HG03460 (cell line): ENCODE results near the gene PLB1.
A peak's percentile ranks its signal among the peaks of the same experiment; 100 is the strongest.

ENCODE experiments used
- ATAC-seq: cut with Tn5 transposase; IDR thresholded peaks from one replicate; pipeline ENCODE4 v1.9.1; 2021; ENCODE audit not compliant: unreplicated experiment

The PLB1 gene

DNA sequence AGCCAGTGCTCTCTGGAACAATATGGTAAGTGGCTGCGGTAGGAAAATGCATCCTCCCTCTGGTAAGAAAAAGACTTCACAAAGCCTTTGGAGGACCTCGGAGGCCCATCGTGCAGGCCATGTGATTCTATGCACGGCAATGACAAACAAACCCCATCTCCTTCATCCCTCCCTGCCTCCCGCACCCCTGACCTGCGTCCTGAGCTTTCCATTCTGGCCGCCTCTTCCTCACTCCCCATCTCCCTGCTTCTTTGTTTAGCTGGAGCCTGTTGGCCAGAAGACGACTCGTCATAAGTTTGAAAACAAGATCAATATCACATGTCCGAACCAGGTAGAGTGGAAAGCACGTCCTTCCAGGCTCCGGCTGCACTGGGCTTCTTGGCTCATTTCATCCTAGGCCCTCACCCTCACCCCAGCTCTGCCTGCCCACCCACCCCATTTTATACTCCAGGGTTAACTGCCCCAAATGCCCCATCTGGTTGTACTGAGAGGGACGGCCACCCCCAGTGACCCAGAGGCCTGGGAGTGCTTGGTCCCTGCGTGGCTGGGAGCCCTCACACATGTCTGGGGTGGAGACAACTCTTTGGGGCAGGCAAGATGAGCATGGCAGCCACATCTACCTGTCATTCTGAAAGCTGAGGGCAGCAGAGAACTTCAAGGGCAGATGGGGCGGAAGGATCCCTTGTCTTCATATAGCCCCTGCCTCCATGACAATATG is 94.0 kb downstream of the PLB1 start:
- ATAC-seq: no peak

- no peak for ATAC-seq
These were observed 94.8 kb downstream of the PLB1 start for GRCh38 chr2:28590496-28591301.

DNA sequence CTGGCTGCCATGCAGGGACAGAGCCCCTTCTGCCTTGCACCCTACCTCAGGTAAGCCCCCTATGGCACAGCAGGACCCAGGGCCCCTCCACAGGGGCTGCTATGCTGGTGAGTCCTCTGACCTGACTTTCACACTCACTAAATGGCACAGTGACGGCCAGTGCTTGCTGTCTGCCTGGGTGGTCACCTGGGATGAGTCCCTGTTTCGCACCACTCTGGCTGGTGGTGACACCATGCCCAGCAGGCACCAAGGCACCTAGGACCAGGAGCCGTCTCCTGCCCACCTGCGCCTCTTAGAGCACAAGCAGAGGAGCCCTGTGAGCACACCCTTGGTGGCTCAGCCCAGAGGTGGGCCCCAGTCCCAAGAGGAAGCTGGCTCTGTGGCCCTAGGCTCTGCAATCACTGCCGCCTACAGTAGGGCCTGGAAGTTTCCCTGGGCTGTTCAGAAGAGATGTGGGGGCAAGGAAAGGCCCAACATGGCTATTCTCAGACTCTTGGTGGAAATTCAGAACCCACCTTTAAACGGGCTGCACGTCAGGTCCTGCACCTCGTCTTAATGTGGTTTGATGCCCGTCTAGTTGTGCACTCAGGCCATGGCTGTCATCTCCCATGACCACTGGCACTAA is 96.0 kb downstream of the PLB1 start:
- ATAC-seq: no peak

DNA sequence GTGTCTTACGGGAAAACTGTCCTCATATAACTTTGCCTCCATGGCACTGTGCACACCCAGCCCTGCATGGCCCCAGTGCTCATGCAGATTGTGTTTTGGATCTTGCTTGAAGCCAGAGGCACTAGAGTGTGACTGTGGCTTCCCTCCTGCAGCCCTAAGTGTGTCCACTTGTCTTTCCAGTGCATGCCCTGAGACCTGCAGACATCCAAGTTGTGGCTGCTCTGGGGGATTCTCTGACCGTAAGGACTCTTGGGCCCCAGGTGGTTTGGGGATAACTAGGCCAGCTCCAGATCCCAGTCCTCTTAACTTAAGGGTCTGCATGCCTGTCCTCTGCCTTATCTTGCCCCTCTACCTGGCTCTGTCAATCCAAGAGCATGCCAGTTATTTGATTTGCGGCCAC is 96.6 kb downstream of the PLB1 start:
- ATAC-seq: no peak

DNA sequence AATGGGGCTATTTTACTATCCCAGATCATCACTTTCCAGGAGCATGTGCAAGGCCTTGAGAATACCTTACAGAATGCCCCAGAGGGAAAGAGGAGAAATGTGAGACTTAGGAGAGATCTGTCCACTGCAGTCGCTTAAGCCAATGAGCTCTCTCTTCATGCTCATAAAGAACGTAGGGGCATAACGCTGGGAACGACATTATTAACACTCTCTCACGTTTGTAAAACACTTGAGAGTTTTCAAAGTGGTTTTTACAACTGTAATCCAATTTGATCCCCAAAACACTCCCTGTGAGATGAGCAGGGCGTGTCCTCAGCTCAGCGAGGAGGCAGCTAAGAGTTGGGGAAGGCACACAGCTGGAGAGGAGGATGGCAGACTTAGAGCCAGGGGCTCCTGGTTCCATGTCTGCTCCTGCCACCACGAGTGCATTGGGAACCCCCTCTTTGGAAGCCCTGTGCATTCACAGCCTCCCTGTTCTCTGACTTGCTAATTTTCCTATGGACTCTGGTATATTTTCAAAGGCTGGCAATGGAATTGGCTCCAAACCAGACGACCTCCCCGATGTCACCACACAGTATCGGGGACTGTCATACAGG is 97.4 kb downstream of the PLB1 start:
- no peak for ATAC-seq

GRCh38 chr2:28594000-28594331 is 98.1 kb downstream of the PLB1 start:
- no peak for ATAC-seq

DNA sequence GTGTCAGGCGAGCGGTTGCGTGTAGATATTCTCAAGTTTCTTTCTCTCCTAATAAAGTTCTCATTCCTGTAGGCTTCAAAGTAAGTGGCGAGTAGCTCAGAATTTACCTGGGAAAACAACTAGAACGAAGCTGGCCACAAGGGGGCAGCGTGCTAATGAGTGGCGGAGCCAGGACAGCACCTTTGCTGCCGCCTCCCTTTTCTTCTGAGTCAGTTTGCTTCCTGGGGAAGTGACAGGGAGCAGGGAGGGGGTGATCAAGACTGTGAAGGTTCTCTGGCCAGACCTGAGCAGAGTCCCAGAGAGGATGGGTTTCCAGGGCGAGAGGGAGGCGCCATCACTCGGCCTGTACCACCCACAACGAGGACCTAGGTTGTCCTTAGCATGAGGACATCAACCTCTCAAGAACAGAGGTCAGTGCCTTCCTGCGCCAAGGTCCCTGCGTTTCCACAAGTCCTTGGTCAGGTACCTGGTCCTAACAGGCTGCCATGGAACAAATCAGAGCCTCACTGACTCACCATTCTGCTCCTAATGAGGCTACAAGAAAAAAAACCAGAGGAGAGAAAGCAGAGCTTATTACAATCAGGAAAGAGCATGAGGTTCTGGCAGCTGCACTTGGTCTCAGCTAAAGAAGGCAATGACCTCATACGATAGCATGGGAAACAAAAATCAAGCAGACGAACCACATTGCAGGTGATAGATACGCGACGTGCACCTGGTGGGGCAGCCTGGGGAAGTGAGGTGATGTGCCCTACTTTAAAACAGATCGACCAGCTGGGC is 98.7 kb downstream of the PLB1 start:
- peak; percentile 65 for ATAC-seq

- no peak for ATAC-seq
These were observed 99.5 kb downstream of the PLB1 start for GRCh38 chr2:28595323-28595722.

DNA sequence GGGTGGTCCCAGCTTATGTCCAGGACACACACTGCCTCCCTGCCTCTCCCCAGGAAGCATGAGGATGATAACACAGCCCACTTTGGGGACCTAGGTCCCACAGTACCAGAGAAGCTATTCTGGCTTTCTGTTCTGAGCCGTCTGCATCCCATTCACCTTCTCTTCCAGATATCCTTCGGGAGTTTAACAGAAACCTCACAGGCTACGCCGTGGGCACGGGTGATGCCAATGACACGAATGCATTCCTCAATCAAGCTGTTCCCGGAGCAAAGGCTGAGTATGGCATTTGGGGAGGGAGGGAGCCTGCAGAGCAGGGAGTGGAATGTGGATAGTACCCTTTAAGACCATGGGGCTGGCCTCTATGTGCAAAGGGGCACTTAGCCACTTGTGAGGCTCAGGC is 102.6 kb downstream of the PLB1 start:
- ATAC-seq: no peak

GRCh38 chr2:28600181-28600580 is 104.3 kb downstream of the PLB1 start:
- no peak for ATAC-seq

- ATAC-seq: no peak
These were observed 105.8 kb downstream of the PLB1 start for GRCh38 chr2:28601616-28602015.

DNA sequence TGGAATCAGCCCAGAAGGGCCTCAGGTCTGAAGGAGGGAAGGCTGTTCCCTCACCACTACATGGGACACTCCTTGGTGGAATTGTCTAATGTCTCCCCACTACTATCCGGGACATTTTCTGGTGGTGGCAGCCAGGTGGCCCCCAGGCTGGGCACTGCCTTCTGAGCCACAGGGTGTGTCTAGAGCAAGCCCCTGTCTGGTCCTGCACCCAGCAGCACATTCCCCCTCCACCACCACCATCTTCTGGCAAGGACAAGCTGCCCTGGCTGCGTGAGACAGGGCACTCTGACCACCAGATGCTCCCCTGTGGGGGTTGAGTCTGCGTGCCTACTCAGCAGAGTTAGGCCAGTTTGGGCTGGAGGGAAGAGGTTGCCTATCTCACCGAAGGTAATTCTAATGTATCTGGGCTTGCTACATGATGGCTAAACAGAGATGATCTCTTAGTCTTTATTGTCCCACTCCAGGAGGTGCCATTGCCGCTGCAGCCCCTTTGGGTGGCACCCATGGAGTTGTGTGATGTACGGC is 106.3 kb downstream of the PLB1 start:
- no peak for ATAC-seq

GRCh38 chr2:28602751-28603639 is 107.1 kb downstream of the PLB1 start:
- ATAC-seq: no peak

GRCh38 chr2:28603821-28604220 is 108.0 kb downstream of the PLB1 start:
- ATAC-seq: no peak

GRCh38 chr2:28604284-28604843 is 108.5 kb downstream of the PLB1 start:
- no peak for ATAC-seq

- no peak for ATAC-seq
These were observed 111.2 kb downstream of the PLB1 start for GRCh38 chr2:28606986-28607441.

DNA sequence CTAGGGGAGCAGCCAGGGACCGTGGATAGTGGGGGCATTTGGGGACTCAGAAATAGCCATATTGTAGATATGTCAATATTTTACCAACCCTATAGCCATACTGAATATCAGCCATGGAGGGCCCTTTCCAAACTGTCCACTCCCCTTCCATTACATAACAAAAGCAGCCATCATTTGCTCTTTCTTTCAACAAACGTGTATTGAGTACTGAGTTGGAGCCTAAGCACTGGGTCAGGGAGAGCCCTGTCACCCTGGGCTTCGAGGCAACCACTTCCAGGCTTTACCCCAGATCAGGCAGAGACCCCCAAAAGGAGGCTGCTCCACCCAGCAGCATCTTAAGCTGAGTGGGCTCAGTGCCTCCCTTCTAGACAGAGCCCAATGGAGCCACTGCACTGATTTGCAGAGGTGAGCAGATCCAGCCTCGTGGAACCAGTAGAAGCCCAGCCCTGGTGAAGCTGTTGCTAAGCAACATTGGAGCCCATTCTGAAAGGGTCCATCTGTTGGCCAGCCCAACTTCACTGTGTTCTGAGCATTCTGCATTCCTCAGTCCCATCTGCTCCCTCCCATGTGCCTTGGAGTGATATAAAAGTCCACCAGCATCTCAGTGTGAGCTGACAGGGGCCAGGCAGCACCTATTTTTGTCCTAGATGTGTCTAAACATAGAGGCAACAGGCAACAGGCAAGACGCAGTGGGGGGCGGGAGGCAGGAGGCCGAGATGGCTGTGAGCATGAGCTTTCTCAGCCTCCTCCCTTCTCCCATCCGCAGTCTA is 112.1 kb downstream of the PLB1 start:
- no peak for ATAC-seq
